Ureter (tissue), 1 donor: ENCODE measurements around the gene CHRNA5. TPM values are rescaled to one million over a fixed set of nuclear protein-coding genes. Genes with fewer than 3 reads are reported as not detected.
"Not testable (repeated sequence)": the region's sequence is repeated elsewhere in the genome, so short reads cannot be mapped to it uniquely, and the experiment has no call there.

Experiments
- DNase-seq: peaks from one replicate; pipeline ENCODE4 v3.0.0-alpha.2; 2020; ENCODE audit warnings: low spot score
- total RNA-seq: library from RNA; stranded (reverse); gene quantifications from one replicate; pipeline ENCODE4 v1.2.4, GENCODE V29; 2023
- donor health status: DM: yes; HTN: yes; CAD: no.

The CHRNA5 gene
- total RNA-seq, 1 donor from 2014 or later = 4.0 TPM

GRCh38 chr15:78565951-78566774 is 843 bp downstream of the CHRNA5 start:
- no peak for DNase-seq

GRCh38 chr15:78567531-78567930 is 2.2 kb downstream of the CHRNA5 start:
- no peak for DNase-seq

- DNase-seq = no peak
Observed at GRCh38 chr15:78570710-78571109, 5.4 kb downstream of the CHRNA5 start.

- no peak for DNase-seq
Observed at GRCh38 chr15:78571382-78571781, 6.1 kb downstream of the CHRNA5 start.

- DNase-seq = no peak
Observed at GRCh38 chr15:78573416-78573815, 8.1 kb downstream of the CHRNA5 start.

GRCh38 chr15:78574944-78575343 is 9.6 kb downstream of the CHRNA5 start:
- DNase-seq = no peak

GRCh38 chr15:78597583-78597982 is 32.3 kb downstream of the CHRNA5 start:
- no peak for DNase-seq

- DNase-seq = no peak
Observed at GRCh38 chr15:78598348-78598747, 33.0 kb downstream of the CHRNA5 start.

- no peak for DNase-seq
Observed at GRCh38 chr15:78599189-78599588, 33.9 kb downstream of the CHRNA5 start.

- DNase-seq = no peak
Observed at GRCh38 chr15:78603467-78603866, 38.1 kb downstream of the CHRNA5 start.

GRCh38 chr15:78604420-78604819 is 39.1 kb downstream of the CHRNA5 start:
- DNase-seq = no peak

GRCh38 chr15:78605201-78605600 is 39.9 kb downstream of the CHRNA5 start:
- DNase-seq = no peak

- no peak for DNase-seq
Observed at GRCh38 chr15:78605680-78606079, 40.4 kb downstream of the CHRNA5 start.

- not testable (repeated sequence) for DNase-seq
Observed at GRCh38 chr15:78609551-78609950, 44.2 kb downstream of the CHRNA5 start.

- no peak for DNase-seq
Observed at GRCh38 chr15:78614021-78614420, 48.7 kb downstream of the CHRNA5 start.

GRCh38 chr15:78615151-78615589 is 49.9 kb downstream of the CHRNA5 start:
- DNase-seq = peak; percentile 15

- no peak for DNase-seq
Observed at GRCh38 chr15:78616506-78616905, 51.2 kb downstream of the CHRNA5 start.

- DNase-seq = no peak
Observed at GRCh38 chr15:78617076-78617475, 51.8 kb downstream of the CHRNA5 start.

GRCh38 chr15:78617516-78617915 is 52.2 kb downstream of the CHRNA5 start:
- DNase-seq = no peak

- no peak for DNase-seq
Observed at GRCh38 chr15:78618064-78618463, 52.7 kb downstream of the CHRNA5 start.

GRCh38 chr15:78618490-78618934 is 53.2 kb downstream of the CHRNA5 start:
- peak; percentile 92 for DNase-seq

- DNase-seq = no peak
Observed at GRCh38 chr15:78619022-78619950, 54.0 kb downstream of the CHRNA5 start.
